Measurements from ENCODE around the gene SDK1. TPM values are rescaled to one million over a fixed set of nuclear protein-coding genes. Genes with fewer than 3 reads are reported as not detected.

The SDK1 gene
- total RNA-seq, 4 donors from 2014 or later: under 0.01 to 16.2 (median 7.2) TPM

GRCh38 chr7:3480197-3480596, 179.1 kb downstream of the SDK1 start:
- Histone ChIP-seq H3K27me3 (no peaks in the 10 kb centered on the region), H3K4me1 (no peaks in the 10 kb centered on the region), H3K27ac (no peak overlapping the region), H3K9me3 (no peaks in the 10 kb centered on the region), H3K36me3 (no peaks in the 10 kb centered on the region), H3K4me3 (no peak overlapping the region)
- intact Hi-C loops (cut with DNase I; ENCODE audit: low total_unique reads): no loop called here
- no peak for DNase-seq
- TF ChIP-seq CTCF (IDR thresholded peaks at IDR 0.05) (no peak), POLR2A (IDR thresholded peaks at IDR 0.05) (no peak)

GRCh38 chr7:3481435-3481834, 180.4 kb downstream of the SDK1 start:
- TF ChIP-seq POLR2A (IDR thresholded peaks at IDR 0.05) (no peak), CTCF (IDR thresholded peaks at IDR 0.05) (no peak)
- Histone ChIP-seq H3K4me1 (no peaks in the 10 kb centered on the region), H3K4me3 (no peak overlapping the region), H3K27ac (no peak overlapping the region), H3K9me3 (no peaks in the 10 kb centered on the region), H3K36me3 (no peaks in the 10 kb centered on the region), H3K27me3 (no peaks in the 10 kb centered on the region)
- DNase-seq: no peak
- intact Hi-C loops (cut with DNase I; ENCODE audit: low total_unique reads): no loop called here

GRCh38 chr7:3482147-3482921, 181.3 kb downstream of the SDK1 start:
- H3K4me3 ChIP-seq: no peak overlapping the region
- TF ChIP-seq CTCF (IDR thresholded peaks at IDR 0.05): peak in 1 of 4 experiments; percentile 2
- no peak for TF ChIP-seq POLR2A (IDR thresholded peaks at IDR 0.05)
- intact Hi-C loops (cut with DNase I; ENCODE audit: low total_unique reads): no loop called here
- H3K27ac ChIP-seq: no peak overlapping the region
- H3K9me3 ChIP-seq: no peaks in the 10 kb centered on the region
- H3K4me1 ChIP-seq: no peaks in the 10 kb centered on the region
- H3K36me3 ChIP-seq: no peaks in the 10 kb centered on the region
- H3K27me3 ChIP-seq: no peaks in the 10 kb centered on the region
- no peak for DNase-seq

GRCh38 chr7:3486841-3487240, 185.8 kb downstream of the SDK1 start:
- Histone ChIP-seq H3K4me1 (no peaks in the 10 kb centered on the region), H3K9me3 (no peaks in the 10 kb centered on the region), H3K4me3 (no peak overlapping the region), H3K27me3 (no peaks in the 10 kb centered on the region), H3K27ac (no peak overlapping the region), H3K36me3 (no peaks in the 10 kb centered on the region)
- no peak for DNase-seq
- TF ChIP-seq POLR2A (IDR thresholded peaks at IDR 0.05): no peak
- no peak for TF ChIP-seq CTCF (IDR thresholded peaks at IDR 0.05)
- intact Hi-C loops (cut with DNase I; ENCODE audit: low total_unique reads): no loop called here

DNA sequence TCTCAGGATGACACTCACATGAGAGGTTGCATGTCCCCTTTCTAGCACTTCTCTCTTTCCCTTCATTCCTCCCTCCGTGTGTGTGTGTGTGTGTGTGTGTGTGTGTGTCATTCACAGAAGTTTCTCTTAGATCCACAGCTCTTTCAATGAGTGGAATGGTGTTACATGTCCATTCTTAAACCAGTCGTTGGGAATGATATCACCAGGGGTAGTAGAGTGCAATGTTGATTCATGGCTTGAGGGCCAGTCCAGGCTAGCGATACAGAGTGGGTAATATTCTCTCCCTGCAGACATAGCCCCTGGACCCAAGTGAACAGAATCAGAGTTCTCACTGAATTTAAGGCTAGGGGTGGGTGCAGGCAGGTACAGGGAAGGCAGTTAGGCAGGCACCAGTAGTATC, 187.8 kb downstream of the SDK1 start:
- Histone ChIP-seq H3K9me3 (no peaks in the 10 kb centered on the region), H3K27ac (no peak overlapping the region), H3K27me3 (no peaks in the 10 kb centered on the region), H3K4me3 (no peak overlapping the region), H3K4me1 (no peaks in the 10 kb centered on the region), H3K36me3 (no peaks in the 10 kb centered on the region)
- intact Hi-C loops (cut with DNase I; ENCODE audit: low total_unique reads): no loop called here
- DNase-seq: no peak
- no peak for TF ChIP-seq POLR2A (IDR thresholded peaks at IDR 0.05)
- TF ChIP-seq CTCF (IDR thresholded peaks at IDR 0.05): no peak

All from uterus (tissue), 4 donors.